ENCODE measurements around the gene TMEM259. TPM values are rescaled to one million over a fixed set of nuclear protein-coding genes. Genes with fewer than 3 reads are reported as not detected.

TMEM259 gene
- total and polyA plus RNA-seq, 2 of the 13 experiments (the other 11 are each of a cell fraction or from before 2014, with no cell fraction given) = 64.7 to 164 TPM

DNA sequence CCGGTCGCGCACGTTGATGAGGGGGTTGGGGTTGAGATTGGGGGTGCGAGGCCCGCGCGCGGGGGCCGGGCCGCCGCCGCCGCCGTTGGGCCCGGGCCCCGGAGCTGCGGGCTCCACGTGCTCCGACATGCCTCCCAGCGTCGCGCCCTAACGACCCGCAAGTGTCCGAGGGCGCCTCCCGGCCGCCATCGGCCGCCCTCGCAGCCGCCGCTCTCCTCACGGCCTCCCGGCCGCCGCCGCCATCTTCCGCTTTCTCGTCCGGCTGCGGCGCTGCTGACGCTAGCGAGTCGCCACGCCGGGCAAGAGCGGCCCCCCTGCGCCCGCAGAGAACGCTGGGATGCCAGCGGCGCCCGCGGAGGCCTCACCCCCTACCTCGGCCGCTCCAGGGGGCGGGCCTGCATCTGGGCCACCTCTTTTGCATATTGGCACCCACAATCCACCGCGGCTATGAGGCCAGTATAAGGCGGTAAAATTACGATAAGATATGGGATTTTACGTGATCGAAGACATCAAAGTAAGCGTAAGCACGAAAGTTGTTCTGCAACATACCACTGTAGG, at the start of gene TMEM259 (continued):
- TF ChIP-seq, protein P1, sequence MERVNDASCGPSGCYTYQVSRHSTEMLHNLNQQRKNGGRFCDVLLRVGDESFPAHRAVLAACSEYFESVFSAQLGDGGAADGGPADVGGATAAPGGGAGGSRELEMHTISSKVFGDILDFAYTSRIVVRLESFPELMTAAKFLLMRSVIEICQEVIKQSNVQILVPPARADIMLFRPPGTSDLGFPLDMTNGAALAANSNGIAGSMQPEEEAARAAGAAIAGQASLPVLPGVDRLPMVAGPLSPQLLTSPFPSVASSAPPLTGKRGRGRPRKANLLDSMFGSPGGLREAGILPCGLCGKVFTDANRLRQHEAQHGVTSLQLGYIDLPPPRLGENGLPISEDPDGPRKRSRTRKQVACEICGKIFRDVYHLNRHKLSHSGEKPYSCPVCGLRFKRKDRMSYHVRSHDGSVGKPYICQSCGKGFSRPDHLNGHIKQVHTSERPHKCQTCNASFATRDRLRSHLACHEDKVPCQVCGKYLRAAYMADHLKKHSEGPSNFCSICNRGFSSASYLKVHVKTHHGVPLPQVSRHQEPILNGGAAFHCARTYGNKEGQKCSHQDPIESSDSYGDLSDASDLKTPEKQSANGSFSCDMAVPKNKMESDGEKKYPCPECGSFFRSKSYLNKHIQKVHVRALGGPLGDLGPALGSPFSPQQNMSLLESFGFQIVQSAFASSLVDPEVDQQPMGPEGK (CRISPR knock-in tag; IDR thresholded peaks at IDR 0.05) = peak; percentile 41; the same call in 1 of the 2 replicates
- TF ChIP-seq KDM4B (CRISPR knock-in tag; IDR thresholded peaks at IDR 0.05) (0 out of 2 replicates have a peak, but pooled peaks have one; percentile 9), ZNF501 (CRISPR knock-in tag; IDR thresholded peaks at IDR 0.05) (0 out of 2 replicates have a peak, but pooled peaks have one; percentile 44), TRIM24 (CRISPR knock-in tag; IDR thresholded peaks at IDR 0.05) (no peak), KAT8 (CRISPR knock-in tag; IDR thresholded peaks at IDR 0.05) (peak; percentile 46; the same call in 1 of the 2 replicates), ZNF761 (CRISPR knock-in tag; conservative IDR thresholded peaks at IDR 0.05) (peak; percentile 17; the same call in 1 of the 2 replicates), HDAC6 (IDR thresholded peaks at IDR 0.05; ENCODE audit: low read depth, low read length) (no peak), ZSCAN29 (CRISPR knock-in tag; conservative IDR thresholded peaks at IDR 0.05) (0 out of 2 replicates have a peak, but pooled peaks have one; percentile 55), THAP11 (CRISPR knock-in tag; IDR thresholded peaks at IDR 0.05) (peak; percentile 90), ZNF670 (CRISPR knock-in tag; IDR thresholded peaks at IDR 0.05; ENCODE audit: borderline replicate concordance) (0 out of 2 replicates have a peak, but pooled peaks have one; percentile 16), ZFP90 (CRISPR knock-in tag; IDR thresholded peaks at IDR 0.05; ENCODE audit: borderline replicate concordance) (0 out of 2 replicates have a peak, but pooled peaks have one; percentile 66), ZNF33B (CRISPR knock-in tag; IDR thresholded peaks at IDR 0.05) (no peak), SPEN (CRISPR knock-in tag; IDR thresholded peaks at IDR 0.05; ENCODE audit: low read depth) (peak; percentile 87), ZNF775 (CRISPR knock-in tag; IDR thresholded peaks at IDR 0.05; ENCODE audit: borderline replicate concordance) (no peak), ZSCAN9 (CRISPR knock-in tag; IDR thresholded peaks at IDR 0.05; ENCODE audit: borderline replicate concordance) (no peak), ZNF607 (CRISPR knock-in tag; IDR thresholded peaks at IDR 0.05; ENCODE audit: borderline replicate concordance) (0 out of 2 replicates have a peak, but pooled peaks have one; percentile 38), ZKSCAN5 (CRISPR knock-in tag; IDR thresholded peaks at IDR 0.05) (no peak), RBFOX2 (IDR thresholded peaks at IDR 0.05; ENCODE audit: low read depth, low read length) (peak; percentile 92), BHLHE40 (IDR thresholded peaks at IDR 0.05; ENCODE audit: low read length) (no peak), RFXAP (CRISPR knock-in tag; IDR thresholded peaks at IDR 0.05; ENCODE audit: borderline replicate concordance) (no peak)
- TF ChIP-seq, protein P2, sequence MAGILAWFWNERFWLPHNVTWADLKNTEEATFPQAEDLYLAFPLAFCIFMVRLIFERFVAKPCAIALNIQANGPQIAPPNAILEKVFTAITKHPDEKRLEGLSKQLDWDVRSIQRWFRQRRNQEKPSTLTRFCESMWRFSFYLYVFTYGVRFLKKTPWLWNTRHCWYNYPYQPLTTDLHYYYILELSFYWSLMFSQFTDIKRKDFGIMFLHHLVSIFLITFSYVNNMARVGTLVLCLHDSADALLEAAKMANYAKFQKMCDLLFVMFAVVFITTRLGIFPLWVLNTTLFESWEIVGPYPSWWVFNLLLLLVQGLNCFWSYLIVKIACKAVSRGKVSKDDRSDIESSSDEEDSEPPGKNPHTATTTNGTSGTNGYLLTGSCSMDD (CRISPR knock-in tag; IDR thresholded peaks at IDR 0.05) = no peak
- TF ChIP-seq, protein P3, sequence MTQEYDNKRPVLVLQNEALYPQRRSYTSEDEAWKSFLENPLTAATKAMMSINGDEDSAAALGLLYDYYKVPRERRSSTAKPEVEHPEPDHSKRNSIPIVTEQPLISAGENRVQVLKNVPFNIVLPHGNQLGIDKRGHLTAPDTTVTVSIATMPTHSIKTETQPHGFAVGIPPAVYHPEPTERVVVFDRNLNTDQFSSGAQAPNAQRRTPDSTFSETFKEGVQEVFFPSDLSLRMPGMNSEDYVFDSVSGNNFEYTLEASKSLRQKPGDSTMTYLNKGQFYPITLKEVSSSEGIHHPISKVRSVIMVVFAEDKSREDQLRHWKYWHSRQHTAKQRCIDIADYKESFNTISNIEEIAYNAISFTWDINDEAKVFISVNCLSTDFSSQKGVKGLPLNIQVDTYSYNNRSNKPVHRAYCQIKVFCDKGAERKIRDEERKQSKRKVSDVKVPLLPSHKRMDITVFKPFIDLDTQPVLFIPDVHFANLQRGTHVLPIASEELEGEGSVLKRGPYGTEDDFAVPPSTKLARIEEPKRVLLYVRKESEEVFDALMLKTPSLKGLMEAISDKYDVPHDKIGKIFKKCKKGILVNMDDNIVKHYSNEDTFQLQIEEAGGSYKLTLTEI (CRISPR knock-in tag; conservative IDR thresholded peaks at IDR 0.05) = no peak
- TF ChIP-seq, protein P4, sequence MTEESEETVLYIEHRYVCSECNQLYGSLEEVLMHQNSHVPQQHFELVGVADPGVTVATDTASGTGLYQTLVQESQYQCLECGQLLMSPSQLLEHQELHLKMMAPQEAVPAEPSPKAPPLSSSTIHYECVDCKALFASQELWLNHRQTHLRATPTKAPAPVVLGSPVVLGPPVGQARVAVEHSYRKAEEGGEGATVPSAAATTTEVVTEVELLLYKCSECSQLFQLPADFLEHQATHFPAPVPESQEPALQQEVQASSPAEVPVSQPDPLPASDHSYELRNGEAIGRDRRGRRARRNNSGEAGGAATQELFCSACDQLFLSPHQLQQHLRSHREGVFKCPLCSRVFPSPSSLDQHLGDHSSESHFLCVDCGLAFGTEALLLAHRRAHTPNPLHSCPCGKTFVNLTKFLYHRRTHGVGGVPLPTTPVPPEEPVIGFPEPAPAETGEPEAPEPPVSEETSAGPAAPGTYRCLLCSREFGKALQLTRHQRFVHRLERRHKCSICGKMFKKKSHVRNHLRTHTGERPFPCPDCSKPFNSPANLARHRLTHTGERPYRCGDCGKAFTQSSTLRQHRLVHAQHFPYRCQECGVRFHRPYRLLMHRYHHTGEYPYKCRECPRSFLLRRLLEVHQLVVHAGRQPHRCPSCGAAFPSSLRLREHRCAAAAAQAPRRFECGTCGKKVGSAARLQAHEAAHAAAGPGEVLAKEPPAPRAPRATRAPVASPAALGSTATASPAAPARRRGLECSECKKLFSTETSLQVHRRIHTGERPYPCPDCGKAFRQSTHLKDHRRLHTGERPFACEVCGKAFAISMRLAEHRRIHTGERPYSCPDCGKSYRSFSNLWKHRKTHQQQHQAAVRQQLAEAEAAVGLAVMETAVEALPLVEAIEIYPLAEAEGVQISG (CRISPR knock-in tag; IDR thresholded peaks at IDR 0.05) = peak; percentile 99

All from HepG2 (cell line).